Fibroblast of gingiva (primary cell): Measurements from ENCODE around the gene BRI3BP.
"Not testable (repeated sequence)": the region's sequence is repeated elsewhere in the genome, so short reads cannot be mapped to it uniquely, and the experiment has no call there.

Source experiments
- DNase-seq: peaks from one replicate; pipeline ENCODE4 v3.0.0-alpha.2; 2011; ENCODE audit warnings: low read depth

The BRI3BP gene

GRCh38 chr12:125068391-125068790 is 74.9 kb downstream of the BRI3BP start:
- no peak for DNase-seq

GRCh38 chr12:125069616-125070015 is 76.2 kb downstream of the BRI3BP start:
- no peak for DNase-seq

- no peak for DNase-seq
These were observed 76.7 kb downstream of the BRI3BP start for GRCh38 chr12:125070112-125070511.

- DNase-seq, result no peak
These were observed 77.4 kb downstream of the BRI3BP start for GRCh38 chr12:125070661-125071390.

GRCh38 chr12:125071456-125071855 is 78.0 kb downstream of the BRI3BP start:
- no peak for DNase-seq

GRCh38 chr12:125072496-125072895 is 79.1 kb downstream of the BRI3BP start:
- DNase-seq, result no peak

- not testable (repeated sequence) for DNase-seq
These were observed 80.8 kb downstream of the BRI3BP start for GRCh38 chr12:125074294-125074693.

GRCh38 chr12:125076103-125076502 is 82.7 kb downstream of the BRI3BP start:
- DNase-seq, result no peak

GRCh38 chr12:125079084-125079483 is 85.6 kb downstream of the BRI3BP start:
- no peak for DNase-seq

GRCh38 chr12:125079648-125080645 is 86.5 kb downstream of the BRI3BP start:
- DNase-seq, result peak; percentile 78
